GM23338 (cell line): Measurements from ENCODE around the gene RPS25. TPM values are rescaled to one million over a fixed set of nuclear protein-coding genes. Genes with fewer than 3 reads are reported as not detected.

Experiments used
- ATAC-seq: fragments of 200-7000 bp; cut with Tn5 transposase; 3 replicates; pipeline ENCODE4 v1.9.1; 2020
- DNase-seq: peaks from one replicate; pipeline ENCODE4 v3.0.0-alpha.2; 2015; ENCODE audit warnings: low spot score
- H2AFZ ChIP-seq: fragments of 200-600 bp; sonication (generic); 2 replicates; pipeline ENCODE4 v1.8.0; 2016; ENCODE audit warnings: antibody characterized with exemption, mild to moderate bottlenecking, moderate library complexity
- H3F3A ChIP-seq: fragments of 200-600 bp; sonication (generic); replicated peaks from 2 replicates; pipeline ENCODE4 v1.8.0; 2017; ENCODE audit warnings: antibody characterized with exemption, mixed run types, low read depth
- H3K27ac ChIP-seq: fragments of 200-600 bp; sonication (generic); 2 replicates; pipeline ENCODE4 v1.6.1; 2016; ENCODE audit warnings: low read depth
- H3K27me3 ChIP-seq: fragments of 200-600 bp; sonication (generic); 2 replicates; pipeline ENCODE4 v1.8.0; 2016; ENCODE audit warnings: mild to moderate bottlenecking, mixed run types, moderate library complexity; ENCODE audit not compliant: insufficient read depth
- H3K36me3 ChIP-seq: fragments of 200-600 bp; sonication (generic); 2 replicates; pipeline ENCODE4 v1.8.0; 2016; ENCODE audit warnings: mild to moderate bottlenecking; ENCODE audit not compliant: insufficient read depth
- H3K4me1 ChIP-seq: fragments of 200-600 bp; sonication (generic); 2 replicates; pipeline ENCODE4 v1.8.0; 2016; ENCODE audit warnings: mild to moderate bottlenecking, moderate library complexity; ENCODE audit not compliant: insufficient read depth
- H3K4me2 ChIP-seq: fragments of 200-600 bp; sonication (generic); 2 replicates; pipeline ENCODE4 v1.7.1; 2017; ENCODE audit warnings: mixed run types
- H3K4me3 ChIP-seq: fragments of 200-600 bp; sonication (generic); 2 replicates; pipeline ENCODE4 v1.6.1; 2016; ENCODE audit warnings: mixed run types
- H3K79me2 ChIP-seq: fragments of 200-600 bp; sonication (generic); replicated peaks from 2 replicates; pipeline ENCODE4 v1.8.0; 2017; ENCODE audit warnings: mild to moderate bottlenecking; ENCODE audit not compliant: insufficient read depth
- H3K9me2 ChIP-seq: fragments of 200-600 bp; sonication (generic); 2 replicates; pipeline ENCODE4 v1.8.0; 2017; ENCODE audit not compliant: insufficient read depth
- H4K20me1 ChIP-seq: fragments of 200-600 bp; sonication (generic); replicated peaks from 2 replicates; pipeline ENCODE4 v1.8.0; 2017; ENCODE audit warnings: mild to moderate bottlenecking; ENCODE audit not compliant: insufficient read depth
- H3K27ac Mint-ChIP-seq: 2 replicates; pipeline ENCODE4 v1.8.0; 2020; ENCODE audit warnings: inconsistent platforms, mild to moderate bottlenecking, moderate library complexity, mixed read lengths
- H3K27me3 Mint-ChIP-seq: 3 replicates; pipeline ENCODE4 v1.8.0; 2022; ENCODE audit warnings: low read depth, mild to moderate bottlenecking, moderate library complexity, mixed read lengths, inconsistent platforms; ENCODE audit not compliant: insufficient read depth, poor library complexity
- H3K36me3 Mint-ChIP-seq: 3 replicates; pipeline ENCODE4 v1.8.0; 2021; ENCODE audit warnings: low read depth, mild to moderate bottlenecking, inconsistent platforms, moderate library complexity, mixed read lengths
- H3K4me1 Mint-ChIP-seq: 3 replicates; pipeline ENCODE4 v1.8.0; 2020; ENCODE audit warnings: mild to moderate bottlenecking, inconsistent platforms, mixed read lengths
- H3K4me3 Mint-ChIP-seq: 3 replicates; pipeline ENCODE4 v1.8.0; 2021; ENCODE audit warnings: moderate library complexity, mild to moderate bottlenecking, inconsistent platforms, mixed read lengths
- H3K9me3 Mint-ChIP-seq: 3 replicates; pipeline ENCODE4 v1.8.0; 2020; ENCODE audit warnings: moderate library complexity, mild to moderate bottlenecking, inconsistent platforms, mixed read lengths
- CREB1 ChIP-seq: fragments of 250-450 bp; sonication (Bioruptor Pico); IDR thresholded peaks from 2 replicates; pipeline ENCODE4 v1.5.0; 2020; ENCODE audit warnings: low read depth, mild to moderate bottlenecking, moderate library complexity
- ETS1 ChIP-seq: IDR thresholded peaks from 2 replicates; pipeline ENCODE4 v1.6.1; 2016; ENCODE audit warnings: antibody characterized with exemption
- POLR2AphosphoS5 ChIP-seq: IDR thresholded peaks from 2 replicates; pipeline ENCODE4 v1.6.1; 2016; ENCODE audit warnings: antibody characterized with exemption, low read depth
- STAT1 ChIP-seq: IDR thresholded peaks from one replicate; pipeline ENCODE4 v1.6.1; 2016; ENCODE audit warnings: antibody characterized with exemption; ENCODE audit not compliant: unreplicated experiment
- ZNF114 ChIP-seq: fragments of 250-450 bp; sonication (Bioruptor Pico); IDR thresholded peaks from 2 replicates; pipeline ENCODE4 v1.5.0; 2020; ENCODE audit warnings: mild to moderate bottlenecking, moderate library complexity
- ZNF462 ChIP-seq: fragments of 250-450 bp; sonication (Bioruptor Pico); IDR thresholded peaks from 2 replicates; pipeline ENCODE4 v1.5.0; 2020; ENCODE audit warnings: mild to moderate bottlenecking, moderate library complexity
- polyA plus RNA-seq: library from polyadenylated mRNA; unstranded; fragments of >200 nt; fragmentation: Nextera tagmentation; extraction: Ambion mirVana; gene quantifications from 2 replicates; pipeline ENCODE4 v1.2.1, GENCODE V29; 2016
- total RNA-seq: library from RNA; depleted of rRNA; stranded (reverse); fragments of >200 nt; shearing (Covaris generic); gene quantifications from 2 replicates; pipeline ENCODE4 v1.2.3, GENCODE V29; 2014
- TF ChIP-seq, protein P1 (sequence below), 2 experiments: fragments of 200-600 bp in 1 of 2; sonication (generic) in 1 of 2; conservative IDR thresholded peaks; 2 replicates each; pipeline versions ENCODE4 v1.5.1 to v1.6.1; 2016 to 2017; ENCODE audit warnings: antibody characterized with exemption in 2 of 2, low read depth in 2 of 2, mild to moderate bottlenecking in 2 of 2, moderate library complexity in 1 of 2

Gene RPS25
- total and polyA plus RNA-seq, 2 experiments from 2014 or later, result 1,965 to 3,622 TPM

DNA sequence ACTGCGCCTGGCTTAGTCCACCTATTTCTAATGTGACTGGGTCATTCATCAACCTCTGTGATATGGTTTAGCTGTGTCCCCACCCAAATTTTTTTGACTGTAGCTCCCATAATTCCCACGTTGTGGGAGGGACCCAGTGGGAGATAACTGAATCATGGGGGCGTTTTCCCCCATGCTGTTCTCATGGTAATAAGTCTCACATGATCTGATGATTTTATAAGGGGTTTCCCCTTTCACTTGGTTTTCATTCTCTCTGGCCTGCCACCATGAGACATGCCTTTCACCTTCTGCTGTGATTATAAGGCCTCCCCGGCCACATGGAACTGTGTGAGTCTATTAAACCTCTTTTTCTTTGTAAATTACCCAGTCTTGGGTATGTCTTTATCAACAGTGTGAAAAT is 11.5 kb downstream of the RPS25 start (continued):
- TF ChIP-seq ZNF462 (no peak), CREB1 (no peak), POLR2AphosphoS5 (no peak), ZNF114 (CRISPR knock-in tag) (no peak), STAT1 (no peak)
- TF ChIP-seq, protein P1, sequence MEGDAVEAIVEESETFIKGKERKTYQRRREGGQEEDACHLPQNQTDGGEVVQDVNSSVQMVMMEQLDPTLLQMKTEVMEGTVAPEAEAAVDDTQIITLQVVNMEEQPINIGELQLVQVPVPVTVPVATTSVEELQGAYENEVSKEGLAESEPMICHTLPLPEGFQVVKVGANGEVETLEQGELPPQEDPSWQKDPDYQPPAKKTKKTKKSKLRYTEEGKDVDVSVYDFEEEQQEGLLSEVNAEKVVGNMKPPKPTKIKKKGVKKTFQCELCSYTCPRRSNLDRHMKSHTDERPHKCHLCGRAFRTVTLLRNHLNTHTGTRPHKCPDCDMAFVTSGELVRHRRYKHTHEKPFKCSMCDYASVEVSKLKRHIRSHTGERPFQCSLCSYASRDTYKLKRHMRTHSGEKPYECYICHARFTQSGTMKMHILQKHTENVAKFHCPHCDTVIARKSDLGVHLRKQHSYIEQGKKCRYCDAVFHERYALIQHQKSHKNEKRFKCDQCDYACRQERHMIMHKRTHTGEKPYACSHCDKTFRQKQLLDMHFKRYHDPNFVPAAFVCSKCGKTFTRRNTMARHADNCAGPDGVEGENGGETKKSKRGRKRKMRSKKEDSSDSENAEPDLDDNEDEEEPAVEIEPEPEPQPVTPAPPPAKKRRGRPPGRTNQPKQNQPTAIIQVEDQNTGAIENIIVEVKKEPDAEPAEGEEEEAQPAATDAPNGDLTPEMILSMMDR (conservative IDR thresholded peaks at IDR 0.05; ENCODE audit: low read depth in 2 of 2), result no peak

DNA sequence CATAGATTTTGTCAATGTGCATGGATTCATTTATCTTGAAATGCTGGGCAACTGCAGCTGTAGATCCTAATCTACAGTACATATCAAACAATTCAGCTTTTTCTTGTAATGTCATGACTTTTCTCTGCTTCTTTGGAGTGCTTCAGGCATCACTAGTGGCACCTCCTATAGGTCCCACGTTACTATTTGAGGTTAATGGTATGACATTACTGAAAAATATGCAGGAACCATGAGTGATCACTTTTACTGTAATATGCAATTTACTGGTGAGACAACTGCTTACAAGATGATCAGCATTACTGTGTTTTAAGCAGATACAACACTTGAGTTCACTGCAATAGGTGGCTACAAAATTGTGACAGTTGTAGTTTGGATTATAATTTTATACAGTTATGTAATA is 17.2 kb downstream of the RPS25 start:
- Mint-ChIP-seq H3K4me1 (peaks cover 21% of the 10 kb centered on the region), H3K9me3 (no peaks in the 10 kb centered on the region), H3K27me3 (peaks cover 4% of the 10 kb centered on the region), H3K4me3 (no peak overlapping the region), H3K27ac (no peak overlapping the region), H3K36me3 (peaks cover 63% of the 10 kb centered on the region)
- H3K27ac ChIP-seq, result no peak overlapping the region
- DNase-seq (no peak), ATAC-seq (no peak)
- H3K27me3 ChIP-seq, result no peaks in the 10 kb centered on the region
- 0 out of 2 replicates have a peak, but pooled peaks cover 5% of the 10 kb centered on the region for H3F3A ChIP-seq
- peaks cover 6% of the 10 kb centered on the region; the same call in 1 of the 2 replicates for H4K20me1 ChIP-seq
- H3K4me2 ChIP-seq, result no peak overlapping the region
- 0 out of 2 replicates have a peak, but pooled peaks cover 4% of the 10 kb centered on the region for H3K9me2 ChIP-seq
- H3K4me1 ChIP-seq, result peaks cover 16% of the 10 kb centered on the region; the same call in 1 of the 2 replicates
- peaks cover 56% of the 10 kb centered on the region for H3K79me2 ChIP-seq
- H2AFZ ChIP-seq, result no peak overlapping the region
- peaks cover 22% of the 10 kb centered on the region for H3K36me3 ChIP-seq
- H3K4me3 ChIP-seq, result no peak overlapping the region
- TF ChIP-seq ZNF114 (CRISPR knock-in tag), result no peak
- no peak for TF ChIP-seq ZNF462
- no peak for TF ChIP-seq ETS1
